Caki2 (cell line): ENCODE measurements around the gene CFAP45. TPM values are rescaled to one million over a fixed set of nuclear protein-coding genes. Genes with fewer than 3 reads are reported as not detected.
A peak's percentile ranks its signal among the peaks of the same experiment; 100 is the strongest.

ENCODE experiments used
- DNase-seq: peaks from one replicate; pipeline ENCODE4 v3.0.0-alpha.2; 2015; ENCODE audit warnings: low read depth
- in situ Hi-C: cut with HindIII; loops from 2 replicates; pipeline ENCODE4 v1.10.0; 2016; ENCODE audit warnings: low sequenced_read_pairs, low pct_unique_long_range_greater_than_20kb, mixed read lengths
- total RNA-seq: library from RNA; depleted of rRNA; stranded (reverse); fragments of >200 nt; shearing (Covaris generic); gene quantifications from 2 replicates; pipeline ENCODE4 v1.2.3, GENCODE V29; 2014; ENCODE audit warnings: low replicate concordance

Gene CFAP45
- total RNA-seq, 1 experiment from 2014 or later = not detected

DNA sequence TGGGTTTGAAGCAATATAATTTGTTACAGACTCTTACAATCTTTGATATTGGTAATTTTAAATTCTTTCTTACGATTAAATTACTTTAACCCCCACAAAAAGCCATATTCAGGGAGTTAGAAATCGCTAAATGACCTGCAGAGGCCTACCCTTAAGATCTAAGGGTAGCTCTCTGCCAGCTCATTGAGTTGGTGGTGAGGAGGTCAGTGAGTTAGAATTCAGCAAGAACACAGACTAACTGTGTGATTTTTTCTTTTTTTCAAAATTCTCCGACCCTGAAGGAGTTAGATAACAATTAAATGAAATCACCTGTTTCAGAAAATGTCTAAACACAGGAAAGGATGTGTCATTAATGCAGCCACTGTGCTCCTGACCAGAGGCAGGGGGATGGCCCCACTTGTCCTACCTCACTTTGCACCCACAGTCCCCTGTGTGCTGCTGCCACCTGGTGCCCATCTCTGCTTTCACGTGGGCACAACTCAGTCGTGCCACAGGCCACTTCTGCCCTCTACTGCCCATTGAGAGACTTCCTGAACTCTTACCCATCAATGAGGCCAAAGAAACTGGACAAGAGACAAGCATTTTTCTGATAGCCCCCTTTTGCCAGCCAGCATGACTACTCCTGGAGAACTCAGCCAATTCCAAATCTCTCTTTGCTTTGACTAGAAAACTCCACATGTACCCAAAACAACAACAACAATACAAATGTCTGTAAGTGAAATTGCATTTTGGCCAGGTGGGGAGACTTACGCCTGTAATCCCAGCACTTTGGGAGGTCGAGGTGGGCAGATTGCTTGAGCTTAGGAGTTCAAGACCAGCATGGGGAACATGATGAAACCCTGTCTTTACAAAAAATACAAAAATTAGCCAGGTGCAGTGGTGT, 8.4 kb downstream of the CFAP45 start:
- in situ Hi-C loops = loop anchor here (25.0 kb wide), 1 partner anchor 104 kb away; the partner anchor contains the start of gene DUSP23
- peak; percentile 81 for DNase-seq

DNA sequence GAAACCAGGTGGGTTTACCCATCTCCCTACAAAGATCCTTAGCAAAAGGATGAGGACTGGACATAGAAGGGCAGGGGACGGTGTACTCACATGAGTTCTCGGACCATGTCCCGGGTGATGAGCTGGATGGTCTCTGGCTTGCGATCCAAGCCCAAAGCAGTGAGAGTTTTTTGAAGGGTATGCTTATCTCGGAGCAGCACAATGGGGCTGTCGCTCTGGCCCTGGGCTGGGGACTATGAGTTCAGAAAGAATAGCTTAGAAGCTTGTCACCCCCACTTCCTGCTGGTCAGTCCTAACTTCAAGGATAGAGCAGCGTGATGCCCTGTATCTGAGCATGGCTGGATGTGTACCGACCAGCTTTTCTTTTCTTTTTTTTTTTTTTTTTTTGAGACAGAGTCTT, 9.6 kb downstream of the CFAP45 start:
- no peak for DNase-seq
- in situ Hi-C loops = loop anchor here (25.0 kb wide), 1 partner anchor 103 kb away; the partner anchor contains the start of gene DUSP23

GRCh38 chr1:159889821-159890252, 10.1 kb downstream of the CFAP45 start:
- in situ Hi-C loops = loop anchor here (25.0 kb wide), 1 partner anchor 103 kb away; the partner anchor contains the start of gene DUSP23
- peak; percentile 27 for DNase-seq

GRCh38 chr1:159889202-159889601, 10.8 kb downstream of the CFAP45 start:
- in situ Hi-C loops = loop anchor here (25.0 kb wide), 1 partner anchor 102 kb away; the partner anchor contains the start of gene DUSP23
- DNase-seq = no peak

GRCh38 chr1:159884296-159884695, 15.7 kb downstream of the CFAP45 start:
- in situ Hi-C loops = loop anchor here (25.0 kb wide), 1 partner anchor 97 kb away; the partner anchor contains the start of gene DUSP23
- DNase-seq = no peak

DNA sequence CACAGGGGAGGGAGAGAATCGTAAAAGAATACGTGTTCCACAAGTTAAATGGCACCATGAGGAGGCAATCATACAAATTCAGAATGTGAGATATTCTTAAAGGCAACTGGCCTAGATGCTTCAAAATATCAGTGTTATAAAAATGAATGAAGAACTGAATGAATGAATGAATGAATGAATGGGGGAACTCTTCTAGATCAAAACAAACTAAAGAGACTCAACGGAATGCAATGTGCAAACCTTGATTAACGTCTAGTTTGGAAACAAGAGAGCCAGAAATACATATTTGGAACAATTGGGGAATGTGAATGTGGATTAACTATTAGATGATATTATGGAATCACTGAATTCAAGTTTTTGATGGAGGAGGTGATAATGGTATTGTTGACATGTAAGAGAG, 16.8 kb downstream of the CFAP45 start:
- in situ Hi-C loops = loop anchor here (25.0 kb wide), 1 partner anchor 96 kb away; the partner anchor contains the start of gene DUSP23

DNA sequence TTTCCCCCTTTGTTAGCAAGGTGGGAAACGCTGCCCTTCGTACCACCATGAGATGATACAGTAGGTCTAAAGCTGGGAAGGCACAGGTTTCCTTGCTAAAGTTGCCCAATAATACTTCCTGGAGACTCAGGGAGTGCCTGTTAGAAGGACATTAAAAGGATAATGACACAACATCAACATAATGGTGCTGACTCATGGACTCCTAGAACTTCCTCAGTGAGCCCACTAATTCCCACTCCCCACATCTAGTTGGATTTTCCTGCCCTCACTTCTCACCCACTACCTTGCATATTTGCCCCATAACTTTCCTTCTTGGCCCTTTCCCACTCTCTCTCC, 17.5 kb downstream of the CFAP45 start:
- in situ Hi-C loops = loop anchor here (25.0 kb wide), 1 partner anchor 95 kb away; the partner anchor contains the start of gene DUSP23

More for the DNA sequence above, 16.8 kb downstream of the CFAP45 start:
- DNase-seq = no peak

GRCh38 chr1:159881622-159882526, 18.1 kb downstream of the CFAP45 start:
- DNase-seq = peak; percentile 93
- in situ Hi-C loops = loop anchor here (25.0 kb wide), 1 partner anchor 95 kb away; the partner anchor contains the start of gene DUSP23

More for the DNA sequence above, 17.5 kb downstream of the CFAP45 start:
- no peak for DNase-seq

- DNase-seq = no peak
- in situ Hi-C loops = loop anchor here (25.0 kb wide), 1 partner anchor 93 kb away; the partner anchor contains the start of gene DUSP23
These were observed 19.5 kb downstream of the CFAP45 start for GRCh38 chr1:159880430-159880829.

DNA sequence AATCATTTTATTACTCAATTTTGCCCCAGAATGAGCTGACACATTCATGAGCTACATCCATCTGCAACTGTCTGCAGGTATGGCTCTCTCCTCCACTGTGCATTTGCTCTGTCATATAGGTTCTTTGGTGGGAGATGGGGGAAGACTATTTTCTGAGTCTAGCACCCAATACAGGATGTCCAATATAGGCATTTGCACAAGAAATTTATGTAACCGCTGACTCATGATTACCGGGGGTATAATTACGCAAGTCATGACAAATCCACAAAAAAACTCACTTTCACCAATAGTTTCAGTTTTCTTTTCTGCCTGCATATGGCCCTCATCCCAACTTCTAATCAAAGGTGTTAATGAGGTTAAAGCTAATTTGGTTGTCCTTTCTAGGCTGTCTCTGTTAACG, 20.0 kb downstream of the CFAP45 start:
- in situ Hi-C loops = loop anchor here (25.0 kb wide), 1 partner anchor 93 kb away; the partner anchor contains the start of gene DUSP23
- DNase-seq = peak; percentile 52

- no peak for DNase-seq
- in situ Hi-C loops = loop anchor here (25.0 kb wide), 1 partner anchor 92 kb away; the partner anchor contains the start of gene DUSP23
These were observed 20.8 kb downstream of the CFAP45 start for GRCh38 chr1:159879136-159879535.

GRCh38 chr1:159877695-159878444, 22.1 kb downstream of the CFAP45 start:
- in situ Hi-C loops = loop anchor here (25.0 kb wide), 1 partner anchor 91 kb away; the partner anchor contains the start of gene DUSP23
- no peak for DNase-seq

DNA sequence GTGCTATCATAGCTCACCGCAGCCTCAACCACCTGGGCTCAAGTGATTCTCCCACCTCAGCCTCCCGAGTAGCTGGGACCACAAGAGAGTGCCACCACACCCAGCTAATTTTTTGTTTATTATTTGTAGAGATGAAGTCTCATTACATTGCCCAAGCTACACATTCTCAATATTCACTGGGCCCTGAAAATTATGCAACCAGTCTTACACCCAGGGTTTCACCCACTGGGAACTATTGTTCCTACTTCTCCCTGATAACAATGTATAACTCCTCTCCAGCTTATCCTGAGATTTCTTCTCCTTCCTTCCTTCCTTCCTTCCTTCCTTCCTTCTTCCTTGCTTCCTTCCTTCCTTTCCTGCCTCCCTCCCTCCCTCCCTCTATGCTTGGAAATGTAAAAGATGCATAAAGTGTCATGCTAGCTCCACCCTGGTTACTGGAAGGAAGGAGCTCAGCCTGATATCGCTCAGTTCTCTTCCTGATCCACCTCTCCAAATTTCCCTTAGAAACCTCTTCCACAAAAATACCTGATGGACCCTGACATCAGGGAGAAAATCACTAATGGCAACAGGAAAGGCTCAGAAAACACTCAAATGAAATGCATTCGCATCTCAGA, 26.3 kb downstream of the CFAP45 start:
- in situ Hi-C loops = no loop called here

DNA sequence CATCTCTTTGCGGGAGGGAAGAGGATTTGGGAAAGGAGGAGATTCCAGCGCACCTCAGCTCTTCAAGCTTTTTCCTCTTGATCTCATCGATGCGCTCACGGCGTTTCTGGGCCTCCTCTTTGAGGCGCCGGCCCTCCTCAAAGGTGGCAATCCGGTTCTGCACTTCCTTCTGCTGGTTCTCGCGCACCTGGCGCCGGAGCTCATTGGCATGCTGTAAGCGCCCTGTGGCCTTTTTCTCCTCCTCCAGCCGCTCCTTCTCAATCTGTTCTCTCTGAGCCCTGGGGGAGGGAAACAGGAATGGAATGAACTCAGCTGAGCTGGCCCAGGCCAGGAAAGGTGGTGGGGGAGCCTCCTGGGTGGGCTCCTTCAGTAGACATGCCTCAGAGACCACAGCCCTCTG, 27.1 kb downstream of the CFAP45 start:
- no peak for DNase-seq
- in situ Hi-C loops = no loop called here

More for the DNA sequence above, 26.3 kb downstream of the CFAP45 start:
- DNase-seq = no peak

DNA sequence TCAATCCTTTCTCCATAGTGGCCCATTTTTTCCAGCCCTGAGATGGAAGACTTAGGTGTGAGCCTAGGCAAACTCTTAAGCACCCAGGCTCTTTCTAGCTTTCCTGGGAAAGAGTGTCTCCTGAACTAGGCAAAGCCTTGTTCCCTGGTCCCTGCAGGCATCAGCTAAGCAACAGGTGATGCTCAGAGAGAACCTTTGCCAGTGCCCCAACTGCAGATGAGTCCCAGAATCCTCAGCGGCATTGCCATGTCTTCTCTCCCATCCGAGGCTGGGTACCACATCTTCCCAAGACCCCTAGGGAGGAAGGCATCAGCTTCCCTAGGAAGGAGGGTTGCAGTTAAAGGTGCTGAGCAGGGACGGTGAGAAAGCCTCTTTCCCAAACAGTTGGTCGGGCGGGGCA, 29.3 kb downstream of the CFAP45 start:
- in situ Hi-C loops = no loop called here
- no peak for DNase-seq

DNA sequence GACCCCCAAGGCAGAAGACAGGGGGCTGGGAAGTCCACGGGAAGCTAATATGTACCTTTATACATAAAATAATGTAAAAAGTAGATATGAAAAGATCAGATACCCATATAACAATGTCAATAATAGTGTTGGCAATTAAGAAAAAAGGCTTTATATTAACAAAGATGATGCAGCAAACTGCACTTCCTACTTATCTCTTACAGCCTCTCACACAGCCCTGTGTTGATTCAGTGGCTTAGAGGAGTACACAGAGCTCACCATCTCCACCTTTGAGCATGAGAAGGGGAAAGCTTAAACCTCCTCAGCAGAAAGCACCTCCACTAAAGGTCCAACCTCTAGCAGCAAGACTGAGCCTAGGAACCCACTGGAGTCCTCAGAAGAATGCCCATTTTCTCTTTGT, 30.4 kb downstream of the CFAP45 start:
- DNase-seq = no peak
- in situ Hi-C loops = no loop called here

- in situ Hi-C loops = no loop called here
- peak; percentile 36 for DNase-seq
These were observed 30.8 kb downstream of the CFAP45 start for GRCh38 chr1:159869173-159869572.
